GM19328 (cell line): ENCODE results near the gene GPD1L.
"Not testable (repeated sequence)": the region's sequence is repeated elsewhere in the genome, so short reads cannot be mapped to it uniquely, and the experiment has no call there.

Experiments
- ATAC-seq: cut with Tn5 transposase; IDR thresholded peaks from one replicate; pipeline ENCODE4 v1.9.1; 2021; ENCODE audit warnings: mild to moderate bottlenecking, moderate library complexity; ENCODE audit not compliant: unreplicated experiment

Gene GPD1L

GRCh38 chr3:32180141-32180784 is 73.8 kb downstream of the GPD1L start:
- no peak for ATAC-seq

DNA sequence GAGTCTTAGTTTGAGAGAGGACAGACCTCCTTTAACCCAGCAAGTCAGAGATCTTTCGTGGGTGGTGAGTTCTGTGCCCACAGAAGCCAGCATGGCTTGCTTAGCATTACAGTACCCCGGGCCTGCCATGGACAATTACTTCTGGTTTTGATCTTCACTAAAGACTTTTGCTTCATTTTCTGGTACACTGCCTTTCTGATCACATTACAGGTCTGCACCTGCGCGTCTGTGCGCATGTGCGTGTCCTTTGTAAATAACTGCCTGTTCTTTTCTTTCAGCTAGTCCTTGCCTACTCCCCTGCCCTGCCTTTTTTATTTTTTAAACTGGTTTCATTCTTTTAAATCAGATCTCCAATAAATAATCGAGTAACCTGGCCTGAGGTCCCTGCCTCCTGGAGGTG is 74.9 kb downstream of the GPD1L start:
- ATAC-seq, result no peak

- ATAC-seq, result no peak
These were observed 75.4 kb downstream of the GPD1L start for GRCh38 chr3:32181796-32182195.

GRCh38 chr3:32184187-32184730 is 77.8 kb downstream of the GPD1L start:
- ATAC-seq, result no peak

- ATAC-seq, result no peak
These were observed 79.7 kb downstream of the GPD1L start for GRCh38 chr3:32186097-32186496.

DNA sequence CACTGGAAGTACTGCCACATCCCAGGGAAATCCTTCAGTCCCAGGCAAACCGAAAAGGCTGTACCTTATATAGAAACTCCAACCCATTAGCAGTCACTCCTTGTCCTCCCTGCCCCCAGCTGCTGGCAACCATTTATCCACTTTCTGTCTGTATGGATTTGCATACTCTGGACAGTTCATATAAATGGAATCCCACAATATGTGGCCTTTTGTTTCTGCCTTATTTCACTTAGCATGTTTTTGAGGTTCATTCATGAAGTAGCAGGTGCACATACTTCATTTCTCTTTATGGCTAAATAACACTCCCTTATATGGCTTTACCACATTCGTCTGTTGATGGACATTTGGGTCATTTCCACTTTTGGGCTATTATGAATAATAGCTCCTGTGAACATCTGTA is 80.5 kb downstream of the GPD1L start:
- no peak for ATAC-seq

DNA sequence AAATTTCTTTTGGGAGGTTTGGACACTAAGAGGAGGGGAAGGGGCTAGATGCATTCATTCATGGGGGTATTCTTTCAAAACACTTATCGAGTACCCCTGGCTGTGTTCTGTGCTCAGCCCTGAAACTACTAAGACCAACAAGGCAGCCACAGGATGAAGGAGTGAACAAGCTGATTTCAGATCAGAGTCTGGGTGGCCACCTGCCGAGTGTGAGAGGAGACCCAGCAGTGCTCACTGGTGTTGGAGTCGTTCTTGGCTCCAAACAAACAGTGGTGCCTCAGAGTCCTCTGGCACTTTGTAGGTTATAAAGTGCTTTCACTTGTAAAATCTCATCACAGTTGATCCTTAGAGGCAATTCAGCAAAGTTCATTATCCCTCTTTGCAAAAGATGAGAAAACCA is 83.3 kb downstream of the GPD1L start:
- ATAC-seq, result no peak

DNA sequence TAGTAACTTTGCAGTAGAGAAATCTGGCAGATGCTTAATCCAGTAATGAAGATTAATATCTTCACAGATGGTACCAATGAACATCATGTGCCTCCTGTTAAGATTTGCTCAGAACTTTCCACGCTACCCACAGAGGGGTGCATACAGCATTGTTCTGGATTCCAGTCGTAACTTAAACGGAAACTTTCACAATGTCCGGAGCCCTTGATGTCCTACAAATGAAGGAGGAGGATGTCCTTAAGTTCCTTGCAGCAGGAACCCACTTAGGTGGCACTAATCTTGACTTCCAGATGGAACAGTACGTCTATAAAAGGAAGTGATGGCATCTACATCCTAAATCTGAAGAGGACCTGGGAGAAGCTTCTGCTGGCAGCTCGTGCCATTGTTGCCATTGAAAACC is 84.1 kb downstream of the GPD1L start:
- ATAC-seq, result not testable (repeated sequence)

- ATAC-seq, result no peak
These were observed 86.7 kb downstream of the GPD1L start for GRCh38 chr3:32193101-32193500.

DNA sequence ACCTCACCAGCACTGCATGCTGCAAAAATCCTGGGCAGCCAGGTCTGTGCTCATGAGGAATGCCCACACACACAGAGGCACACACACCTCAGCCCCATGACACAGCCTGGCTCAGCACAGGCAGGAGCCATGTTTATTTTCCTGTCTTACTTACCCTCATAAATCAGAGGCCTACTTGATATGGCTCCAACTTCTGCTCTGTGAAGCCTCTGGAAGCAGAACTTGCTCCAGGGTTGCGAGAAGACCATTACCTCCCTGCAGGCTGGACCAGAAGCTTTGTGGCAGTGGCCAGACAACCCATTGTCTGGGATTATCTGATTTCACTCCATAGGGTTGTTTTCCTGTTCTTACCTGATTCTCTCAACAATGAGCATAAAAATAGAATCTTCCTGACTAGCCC is 88.2 kb downstream of the GPD1L start:
- no peak for ATAC-seq

GRCh38 chr3:32195995-32196540 is 89.6 kb downstream of the GPD1L start:
- ATAC-seq, result no peak

GRCh38 chr3:32197991-32198390 is 91.6 kb downstream of the GPD1L start:
- ATAC-seq, result no peak

- ATAC-seq, result no peak
These were observed 92.3 kb downstream of the GPD1L start for GRCh38 chr3:32198714-32199113.

DNA sequence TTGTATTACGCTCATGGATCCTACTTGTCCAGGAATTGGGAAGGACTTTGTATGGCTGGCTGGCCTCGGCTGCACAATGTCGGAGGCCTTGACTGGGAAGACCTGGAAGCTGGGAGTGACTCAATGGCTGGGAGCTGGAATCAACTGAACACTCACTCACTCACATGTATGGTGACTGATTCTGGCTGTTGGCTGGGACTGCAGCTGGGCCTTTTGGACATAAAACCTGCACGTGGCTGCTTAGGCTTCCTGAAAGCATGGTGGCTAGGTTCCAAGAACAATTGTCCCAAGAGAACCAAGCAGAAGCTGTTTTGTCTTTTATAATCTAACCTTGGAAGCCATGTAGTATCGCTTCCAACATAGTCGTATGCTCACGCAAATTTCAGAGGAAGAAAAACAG is 94.1 kb downstream of the GPD1L start:
- ATAC-seq, result no peak

GRCh38 chr3:32200992-32201758 is 94.8 kb downstream of the GPD1L start:
- no peak for ATAC-seq

GRCh38 chr3:32202496-32202895 is 96.1 kb downstream of the GPD1L start:
- ATAC-seq, result no peak

GRCh38 chr3:32203854-32204253 is 97.4 kb downstream of the GPD1L start:
- ATAC-seq, result no peak

DNA sequence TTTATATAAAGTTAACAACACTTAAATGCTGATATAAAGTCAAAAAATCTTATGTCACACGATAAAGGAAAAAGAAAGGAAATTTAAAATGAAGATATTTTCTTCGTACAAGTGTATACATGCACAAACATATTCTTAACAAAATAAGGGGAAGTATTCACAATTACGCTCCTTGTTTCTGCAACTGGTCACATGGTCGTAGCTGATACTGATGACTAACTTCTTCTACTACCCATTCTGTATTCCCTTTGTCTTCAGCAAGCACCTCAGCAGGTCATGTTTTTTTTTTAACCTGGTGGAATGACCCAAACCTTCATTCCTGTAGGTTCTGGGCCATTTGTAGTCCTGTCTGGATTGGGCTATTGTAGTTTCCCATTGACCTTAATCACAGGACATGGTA is 102.0 kb downstream of the GPD1L start:
- no peak for ATAC-seq

- ATAC-seq, result no peak
These were observed 108.8 kb downstream of the GPD1L start for GRCh38 chr3:32215185-32215584.

DNA sequence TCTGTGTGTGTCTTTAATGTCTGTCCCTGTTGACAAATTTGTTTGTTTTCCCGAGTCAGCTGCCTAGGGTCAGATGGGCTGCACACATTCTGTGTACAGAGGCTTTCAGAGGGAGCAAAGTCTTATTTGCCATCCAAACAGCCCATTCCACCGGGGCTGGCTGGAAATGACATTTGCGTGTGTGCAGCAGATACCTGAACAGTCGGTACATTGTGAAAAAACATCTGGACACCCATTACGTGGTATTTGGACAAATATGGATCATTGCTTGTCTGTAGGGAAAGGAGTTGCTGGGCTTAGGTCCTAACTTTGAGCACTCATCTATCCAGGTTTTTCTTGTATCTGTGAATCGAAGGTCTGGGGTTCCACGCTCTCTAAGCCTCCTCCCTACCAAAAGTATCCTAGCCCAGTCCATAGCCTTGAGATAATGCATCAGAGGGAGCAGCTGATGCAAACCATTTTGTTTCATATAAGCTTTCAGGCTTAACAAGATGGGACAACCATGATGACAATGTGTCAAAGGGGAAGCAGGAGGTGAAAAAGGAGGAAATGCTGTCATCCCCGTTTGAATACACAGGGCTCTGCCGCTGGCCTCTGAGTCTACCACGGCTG is 109.9 kb downstream of the GPD1L start:
- no peak for ATAC-seq

DNA sequence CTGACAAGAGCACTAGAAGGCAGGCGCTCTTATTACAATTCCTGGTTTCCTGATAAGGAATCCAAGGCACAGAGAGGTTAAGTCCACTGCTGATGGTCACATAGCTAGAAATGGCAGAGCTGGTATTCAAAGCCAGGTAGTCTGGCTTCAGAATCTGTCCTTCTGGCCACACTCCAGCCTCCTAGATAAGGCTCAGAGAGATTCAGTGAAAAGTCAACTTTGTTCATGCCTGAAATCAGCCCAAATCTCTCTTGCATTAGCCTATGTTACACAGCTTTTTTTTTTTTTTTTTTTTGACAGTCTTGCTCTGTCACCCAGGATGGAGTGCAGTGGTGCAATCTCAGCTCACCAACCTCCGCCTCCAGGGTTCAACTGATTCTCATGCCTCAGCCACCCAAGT is 110.9 kb downstream of the GPD1L start:
- no peak for ATAC-seq
